Trophoblast cell (in vitro differentiated cells and primary cell): ENCODE measurements around the gene MS4A10.

ENCODE experiments used
- DNase-seq, 2 donors: peaks; one replicate each; pipeline ENCODE4 v3.0.0-alpha.2; 2016
- H2AFZ ChIP-seq: 2 replicates; pipeline ENCODE4 v1.6.1; 2013; ENCODE audit warnings: low read length, moderate library complexity, mild to moderate bottlenecking; ENCODE audit not compliant: insufficient read depth, poor library complexity
- H2AK5ac ChIP-seq: 2 replicates; pipeline ENCODE4 v1.6.1; 2013; ENCODE audit warnings: mild to moderate bottlenecking, low read length
- H2BK120ac ChIP-seq: 2 replicates; pipeline ENCODE4 v1.6.1; 2013; ENCODE audit warnings: low read length, mild to moderate bottlenecking, moderate library complexity; ENCODE audit not compliant: insufficient read depth, poor library complexity
- H2BK12ac ChIP-seq: 2 replicates; pipeline ENCODE4 v1.6.1; 2013; ENCODE audit warnings: mild to moderate bottlenecking, low read length, moderate library complexity
- H2BK5ac ChIP-seq: 2 replicates; pipeline ENCODE4 v1.6.1; 2013; ENCODE audit warnings: low read length, low read depth, moderate library complexity, mild to moderate bottlenecking; ENCODE audit not compliant: poor library complexity
- H3K14ac ChIP-seq: 2 replicates; pipeline ENCODE4 v1.6.1; 2013; ENCODE audit warnings: mild to moderate bottlenecking, low read length
- H3K18ac ChIP-seq: 2 replicates; pipeline ENCODE4 v1.6.1; 2013; ENCODE audit warnings: mild to moderate bottlenecking, low read length
- H3K23ac ChIP-seq: 2 replicates; pipeline ENCODE4 v1.6.1; 2013; ENCODE audit warnings: low read length
- H3K27ac ChIP-seq: 2 replicates; pipeline ENCODE4 v1.5.1; 2013; ENCODE audit warnings: low read depth, mild to moderate bottlenecking, inconsistent platforms, low read length, moderate library complexity
- H3K27me3 ChIP-seq: 2 replicates; pipeline ENCODE4 v1.6.1; 2013; ENCODE audit warnings: inconsistent platforms, mild to moderate bottlenecking, low read length, moderate library complexity; ENCODE audit not compliant: insufficient read depth
- H3K36me3 ChIP-seq, 2 experiments: 1 replicate in 1 of 2; 2 replicates in 1 of 2; pipeline ENCODE4 v1.6.1; 2013; ENCODE audit warnings: low read length in 2 of 2, mild to moderate bottlenecking in 2 of 2, moderate library complexity in 1 of 2; ENCODE audit not compliant: insufficient read depth in 2 of 2, control insufficient read depth in 1 of 2
- H3K4ac ChIP-seq: 2 replicates; pipeline ENCODE4 v1.6.1; 2013; ENCODE audit warnings: low read depth, mild to moderate bottlenecking, low read length, moderate library complexity
- H3K4me1 ChIP-seq, 2 experiments: 1 replicate in 1 of 2; 2 replicates in 1 of 2; pipeline ENCODE4 v1.6.1; 2013; ENCODE audit warnings: low read length in 2 of 2, mild to moderate bottlenecking in 2 of 2, moderate library complexity in 1 of 2; ENCODE audit not compliant: insufficient read depth in 2 of 2, control insufficient read depth in 1 of 2
- H3K4me2 ChIP-seq: 2 replicates; pipeline ENCODE4 v1.6.1; 2013; ENCODE audit warnings: inconsistent platforms, mild to moderate bottlenecking, low read length, moderate library complexity
- H3K4me3 ChIP-seq: 2 replicates; pipeline ENCODE4 v1.5.1; 2013; ENCODE audit warnings: mild to moderate bottlenecking, low read depth, low read length, inconsistent platforms
- H3K79me1 ChIP-seq: one replicate; pipeline ENCODE4 v1.6.1; 2013; ENCODE audit warnings: low read length
- H3K79me2 ChIP-seq: 2 replicates; pipeline ENCODE4 v1.6.1; 2013; ENCODE audit warnings: low read length, mild to moderate bottlenecking; ENCODE audit not compliant: control insufficient read depth, insufficient read depth, poor library complexity
- H3K9ac ChIP-seq: 2 replicates; pipeline ENCODE4 v1.6.1; 2013; ENCODE audit warnings: mild to moderate bottlenecking, low read length
- H3K9me3 ChIP-seq: 2 replicates; pipeline ENCODE4 v1.6.1; 2013; ENCODE audit warnings: low read depth, mild to moderate bottlenecking, control low read depth, inconsistent platforms, low read length; ENCODE audit not compliant: insufficient read depth
- H4K12ac ChIP-seq: 2 replicates; pipeline ENCODE4 v1.6.1; 2013; ENCODE audit warnings: low read depth, mild to moderate bottlenecking, low read length, moderate library complexity
- H4K8ac ChIP-seq: 2 replicates; pipeline ENCODE4 v1.6.1; 2013; ENCODE audit warnings: low read depth, mild to moderate bottlenecking, low read length, moderate library complexity
- H4K91ac ChIP-seq: one replicate; pipeline ENCODE4 v1.6.1; 2013; ENCODE audit warnings: low read depth, mild to moderate bottlenecking, low read length, moderate library complexity
- WGBS: extraction: QIAGEN DNeasy Blood & Tissue Kit; methylation state at CpG from one replicate; pipeline ENCODE4 v1.1.7; 2013; ENCODE audit warnings: missing lambda C conversion rate; ENCODE audit not compliant: insufficient read length, insufficient coverage; ENCODE audit errors: extremely low coverage; 5-methylcytosine and 5-hydroxymethylcytosine counted together

The MS4A10 gene

GRCh38 chr11:60761436-60762190, 23.5 kb upstream of the MS4A10 start:
- no peak overlapping the region for H4K91ac ChIP-seq
- H3K27me3 ChIP-seq: no peaks in the 10 kb centered on the region
- H3K18ac ChIP-seq: no peak overlapping the region
- no CpG with 5 or more reads among the region's 4 CpGs for WGBS
- no peak overlapping the region for H3K4ac ChIP-seq
- no peak overlapping the region for H3K9ac ChIP-seq
- H4K12ac ChIP-seq: no peak overlapping the region
- no peak overlapping the region for H3K14ac ChIP-seq
- no peak overlapping the region for H2BK5ac ChIP-seq
- no peak overlapping the region for H4K8ac ChIP-seq
- H3K23ac ChIP-seq: no peak overlapping the region
- peaks cover 1% of the 10 kb centered on the region for H3K79me1 ChIP-seq
- H2BK12ac ChIP-seq: no peak overlapping the region
- H3K4me3 ChIP-seq: no peak overlapping the region
- H3K36me3 ChIP-seq: no peaks in the 10 kb centered on the region
- H2AK5ac ChIP-seq: no peak overlapping the region
- DNase-seq: no peak
- no peak overlapping the region for H3K4me2 ChIP-seq
- peaks cover 2 to 4% of the 10 kb centered on the region in 2 experiments for H3K4me1 ChIP-seq
- no peak overlapping the region for H2BK120ac ChIP-seq
- no peak overlapping the region for H2AFZ ChIP-seq
- H3K79me2 ChIP-seq: no peaks in the 10 kb centered on the region
- no peak overlapping the region for H3K27ac ChIP-seq
- H3K9me3 ChIP-seq: no peaks in the 10 kb centered on the region

GRCh38 chr11:60762851-60763691, 22.1 kb upstream of the MS4A10 start:
- H2BK120ac ChIP-seq: no peak overlapping the region
- no peak overlapping the region for H2BK12ac ChIP-seq
- no peak overlapping the region for H3K18ac ChIP-seq
- no peaks in the 10 kb centered on the region for H3K9me3 ChIP-seq
- no peak overlapping the region for H3K14ac ChIP-seq
- no peaks in the 10 kb centered on the region for H3K79me2 ChIP-seq
- H3K27ac ChIP-seq: no peak overlapping the region
- no peak overlapping the region for H2BK5ac ChIP-seq
- H3K4me2 ChIP-seq: no peak overlapping the region
- H3K4me1 ChIP-seq: peaks cover 2 to 4% of the 10 kb centered on the region in 2 experiments
- no peaks in the 10 kb centered on the region for H3K27me3 ChIP-seq
- H3K4me3 ChIP-seq: no peak overlapping the region
- H4K91ac ChIP-seq: peak overlapping the region; percentile 32
- H3K36me3 ChIP-seq: no peaks in the 10 kb centered on the region
- no peak overlapping the region for H4K12ac ChIP-seq
- no peak overlapping the region for H2AK5ac ChIP-seq
- peaks cover 3% of the 10 kb centered on the region for H3K79me1 ChIP-seq
- DNase-seq: peak in 1 of 2 donors; percentile 46
- no peak overlapping the region for H3K23ac ChIP-seq
- H3K9ac ChIP-seq: no peak overlapping the region
- no peak overlapping the region for H2AFZ ChIP-seq
- no CpG with 5 or more reads among the region's 11 CpGs for WGBS
- H4K8ac ChIP-seq: no peak overlapping the region
- no peak overlapping the region for H3K4ac ChIP-seq

- no peak overlapping the region for H3K18ac ChIP-seq
- DNase-seq: peak; percentile 56 to 81
- peaks cover 2 to 4% of the 10 kb centered on the region in 2 experiments for H3K4me1 ChIP-seq
- H3K4me2 ChIP-seq: no peak overlapping the region
- H3K9ac ChIP-seq: no peak overlapping the region
- no peak overlapping the region for H2AFZ ChIP-seq
- H3K14ac ChIP-seq: no peak overlapping the region
- H2BK120ac ChIP-seq: peak overlapping the region; percentile 37
- H3K27me3 ChIP-seq: no peaks in the 10 kb centered on the region
- H2BK12ac ChIP-seq: no peak overlapping the region
- H4K12ac ChIP-seq: no peak overlapping the region
- no peaks in the 10 kb centered on the region for H3K9me3 ChIP-seq
- no peak overlapping the region for H3K23ac ChIP-seq
- H3K4ac ChIP-seq: no peak overlapping the region
- H3K79me2 ChIP-seq: no peaks in the 10 kb centered on the region
- WGBS: no CpG with 5 or more reads among the region's 11 CpGs
- peak overlapping the region; percentile 32 for H4K91ac ChIP-seq
- no peak overlapping the region for H3K27ac ChIP-seq
- peaks cover 3% of the 10 kb centered on the region for H3K79me1 ChIP-seq
- H3K36me3 ChIP-seq: no peaks in the 10 kb centered on the region
- no peak overlapping the region for H4K8ac ChIP-seq
- H2AK5ac ChIP-seq: no peak overlapping the region
- H2BK5ac ChIP-seq: no peak overlapping the region
- H3K4me3 ChIP-seq: no peak overlapping the region
Observed at GRCh38 chr11:60763692-60764369, 21.3 kb upstream of the MS4A10 start.

GRCh38 chr11:60764879-60765278, 20.3 kb upstream of the MS4A10 start:
- Histone ChIP-seq H4K12ac (no peak overlapping the region), H3K9me3 (no peaks in the 10 kb centered on the region)
- no CpG with 5 or more reads among the region's 1 CpG for WGBS

More at GRCh38 chr11:60764879-60765278, 20.3 kb upstream of the MS4A10 start:
- H3K18ac ChIP-seq: no peak overlapping the region
- no peak overlapping the region for H3K14ac ChIP-seq
- H3K9ac ChIP-seq: no peak overlapping the region
- H2AFZ ChIP-seq: no peak overlapping the region
- H3K36me3 ChIP-seq: no peaks in the 10 kb centered on the region
- no peak overlapping the region for H4K8ac ChIP-seq
- H3K23ac ChIP-seq: no peak overlapping the region
- H2BK12ac ChIP-seq: no peak overlapping the region
- H3K79me1 ChIP-seq: peaks cover 3% of the 10 kb centered on the region
- H4K91ac ChIP-seq: no peak overlapping the region
- H3K4me1 ChIP-seq: peaks cover 2 to 4% of the 10 kb centered on the region in 2 experiments
- no peak overlapping the region for H3K4me3 ChIP-seq
- H2BK120ac ChIP-seq: no peak overlapping the region
- no peak overlapping the region for H3K4ac ChIP-seq
- peak in 1 of 2 donors; percentile 36 for DNase-seq
- H3K27ac ChIP-seq: no peak overlapping the region
- H2BK5ac ChIP-seq: no peak overlapping the region
- no peak overlapping the region for H3K4me2 ChIP-seq
- H3K27me3 ChIP-seq: no peaks in the 10 kb centered on the region
- no peak overlapping the region for H2AK5ac ChIP-seq
- no peaks in the 10 kb centered on the region for H3K79me2 ChIP-seq
